GOT3 (cell line): ENCODE data around the gene ELL2.
A peak's percentile ranks its signal among the peaks of the same experiment; 100 is the strongest.

ENCODE experiments used
- DNase-seq: peaks from one replicate; lab custom pipeline; 2025; ENCODE audit warnings: mixed read lengths; lab: John Stamatoyannopoulos, UW

Gene ELL2

DNA sequence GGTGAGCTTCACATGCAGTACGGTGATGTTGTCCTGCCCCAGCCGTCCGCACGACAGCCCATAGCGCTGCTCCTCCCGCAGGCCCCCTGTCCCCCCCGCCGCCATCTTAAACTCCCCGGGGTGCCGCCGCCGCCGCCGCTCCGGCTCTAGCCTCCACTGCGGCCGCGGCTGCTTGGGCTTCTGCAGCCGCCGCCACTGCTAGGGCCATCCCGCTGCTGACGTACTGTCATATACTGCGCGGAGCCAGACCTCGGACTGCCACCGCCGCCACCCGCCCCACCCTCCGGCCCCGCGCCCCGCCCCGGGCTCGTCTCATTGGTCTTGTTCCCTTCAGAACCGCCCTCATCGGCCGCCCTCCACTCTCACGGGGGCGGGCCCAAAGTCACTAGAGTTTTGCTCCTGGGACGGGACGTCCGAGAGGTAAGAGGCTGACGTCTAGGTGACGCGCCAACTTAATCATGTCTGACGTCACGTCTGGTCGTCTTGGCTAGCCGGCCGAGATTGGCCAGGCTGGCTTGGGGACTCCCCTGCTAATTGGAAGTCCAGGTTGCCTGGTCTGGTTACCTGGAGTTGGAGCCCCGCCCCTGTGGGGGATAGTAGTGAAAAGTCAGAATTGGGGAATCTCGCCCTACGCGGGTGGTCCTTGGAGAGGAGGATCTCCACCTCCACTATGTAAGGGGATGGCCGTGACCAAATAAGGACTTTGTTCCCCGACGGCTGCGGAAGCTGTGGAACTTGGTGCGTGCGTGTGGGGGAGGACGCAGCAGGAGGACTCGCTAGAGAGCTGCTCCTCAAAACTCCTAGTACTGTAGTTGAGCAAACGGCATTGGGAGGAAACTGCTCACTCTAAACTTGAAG, at the start of gene ELL2:
ELL2 (minus strand) TSS at position 235 of the 858 bp plus-strand sequence; CDS start at position 105, 130 bp downstream.
- DNase-seq = peak; percentile 82

GRCh38 chr5:96008987-96009647, 47.5 kb upstream of the ELL2 start:
- DNase-seq = no peak

DNA sequence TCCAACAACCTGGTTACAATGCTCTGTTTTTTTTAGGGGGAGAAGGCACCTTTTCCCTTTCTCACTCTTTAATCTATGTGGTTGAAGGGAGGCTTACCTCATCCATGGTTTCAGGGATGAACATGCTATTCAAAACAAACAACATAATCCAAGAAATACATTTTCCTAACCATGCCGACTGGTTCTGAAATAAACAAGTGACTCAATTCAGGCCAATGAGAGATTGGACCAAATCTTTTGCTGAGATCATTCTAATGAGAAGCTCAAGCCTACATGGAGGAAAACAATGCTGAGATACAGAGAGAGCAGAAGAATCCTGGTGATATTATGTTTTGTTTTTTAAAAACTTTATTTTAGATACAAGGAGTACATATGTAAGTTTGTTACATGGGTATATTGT, 46.8 kb upstream of the ELL2 start:
- no peak for DNase-seq

GRCh38 chr5:96007051-96007450, 45.4 kb upstream of the ELL2 start:
- DNase-seq = no peak

- DNase-seq = no peak
Observed at GRCh38 chr5:96006291-96006690, 44.6 kb upstream of the ELL2 start.

DNA sequence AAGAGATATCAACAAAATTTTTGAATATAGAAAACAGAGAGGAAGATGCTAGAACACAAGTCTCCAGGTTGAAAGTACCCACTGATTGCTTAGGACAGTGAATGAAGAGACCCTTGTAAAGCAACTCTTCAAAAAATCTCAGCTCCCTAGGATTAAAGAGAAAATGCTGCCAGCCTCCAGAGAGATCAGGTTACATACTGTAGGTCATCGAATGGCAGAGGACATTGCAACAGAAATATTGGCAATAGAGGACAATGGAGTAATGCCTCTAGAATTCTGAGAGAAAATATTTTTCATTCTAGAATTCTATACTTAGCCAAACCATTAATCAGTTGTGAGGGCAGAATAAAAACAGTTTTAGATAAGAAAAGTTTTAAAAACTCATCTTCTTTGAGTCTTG, 43.1 kb upstream of the ELL2 start:
- DNase-seq = no peak

DNA sequence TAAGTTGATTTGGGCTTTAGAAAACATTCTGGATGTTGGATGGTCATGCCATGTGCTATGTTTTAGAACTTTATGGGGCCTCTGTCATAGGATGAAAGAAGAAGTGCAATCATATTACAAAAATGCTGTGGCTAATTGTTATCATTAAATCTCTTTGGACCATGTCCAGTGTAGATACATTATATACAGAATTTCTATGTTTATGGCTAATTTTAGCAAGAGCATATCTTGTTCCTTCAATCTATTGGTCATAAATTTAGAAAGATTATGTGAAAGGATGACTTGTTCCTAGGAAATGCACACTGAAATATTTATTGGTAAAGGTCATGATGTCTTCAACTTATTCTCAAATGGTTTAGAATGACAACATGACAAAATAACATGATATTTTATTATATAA, 42.4 kb upstream of the ELL2 start:
- no peak for DNase-seq

DNA sequence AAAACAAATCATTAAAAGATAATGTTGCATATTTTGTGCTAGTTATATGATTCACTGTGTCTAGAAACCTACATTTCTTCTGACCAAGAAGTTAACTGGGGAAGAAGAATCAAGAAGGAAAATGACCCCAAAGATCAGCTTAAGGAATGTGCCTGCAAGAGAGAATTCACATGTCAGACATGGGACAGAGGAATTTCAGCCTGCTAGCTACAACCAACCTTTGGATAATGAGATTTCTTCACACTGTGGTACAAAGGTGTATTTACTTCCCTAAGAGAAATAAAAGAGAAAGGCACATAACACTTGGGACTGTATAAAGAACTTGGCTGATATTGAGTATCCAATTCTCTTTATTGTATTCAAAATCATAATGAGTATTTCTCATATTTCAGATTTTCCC, 39.6 kb upstream of the ELL2 start:
- no peak for DNase-seq

DNA sequence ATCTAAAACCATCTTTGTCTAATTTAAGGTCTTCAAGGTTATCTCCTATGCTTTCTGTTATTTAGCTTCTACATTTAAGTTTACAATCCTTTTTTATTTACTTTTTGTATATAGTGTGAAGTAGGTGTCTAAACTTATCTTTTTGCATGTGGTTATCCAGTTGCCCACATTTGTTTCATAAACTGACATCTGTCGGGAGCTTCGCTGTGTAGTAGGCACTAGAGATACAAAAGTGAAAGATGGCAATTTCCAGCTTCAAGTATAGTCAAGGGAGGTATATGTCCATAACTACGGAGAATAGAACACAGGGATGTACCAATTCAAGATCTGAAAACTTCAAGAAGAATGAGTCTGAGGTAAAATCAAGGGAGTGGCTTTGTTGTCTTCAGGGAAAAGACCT, 38.7 kb upstream of the ELL2 start:
- no peak for DNase-seq

DNA sequence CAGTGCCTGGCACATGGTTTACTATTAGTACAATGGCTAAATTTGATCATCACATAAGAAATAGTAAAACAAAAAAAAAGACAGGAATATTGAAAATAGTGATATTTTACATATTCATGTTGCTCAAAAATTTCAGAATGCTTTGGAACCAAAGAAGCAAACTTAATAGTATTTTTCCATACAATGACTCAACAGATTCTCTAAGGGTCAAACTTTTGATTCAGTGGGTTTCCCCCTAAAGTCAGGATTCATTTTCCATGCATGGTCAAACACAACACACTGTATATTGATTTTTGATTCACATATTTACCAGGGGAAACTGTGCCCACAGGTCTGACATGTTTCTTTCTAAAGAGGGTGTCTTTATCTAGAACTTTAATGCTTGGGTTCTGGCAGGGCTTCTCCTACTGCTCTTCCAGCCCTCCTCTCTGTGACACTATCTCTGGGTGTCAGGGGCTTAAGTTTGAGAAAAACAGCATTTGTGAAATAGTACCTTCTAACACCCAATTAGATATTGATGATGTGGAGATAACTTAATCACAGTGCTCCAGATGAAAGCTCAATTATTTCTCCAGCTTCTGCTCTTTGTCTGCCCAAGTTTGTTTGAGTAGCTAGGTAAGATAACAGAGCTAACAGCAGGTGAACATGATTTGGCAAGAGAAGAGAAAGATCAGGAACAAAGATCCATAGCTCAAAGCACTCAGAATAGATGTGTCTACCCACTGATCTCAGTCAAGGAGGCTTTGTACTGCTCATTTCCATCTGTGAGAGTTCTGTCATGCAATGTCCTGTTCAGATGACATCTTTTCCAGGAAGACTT, 35.5 kb upstream of the ELL2 start:
- DNase-seq = no peak

DNA sequence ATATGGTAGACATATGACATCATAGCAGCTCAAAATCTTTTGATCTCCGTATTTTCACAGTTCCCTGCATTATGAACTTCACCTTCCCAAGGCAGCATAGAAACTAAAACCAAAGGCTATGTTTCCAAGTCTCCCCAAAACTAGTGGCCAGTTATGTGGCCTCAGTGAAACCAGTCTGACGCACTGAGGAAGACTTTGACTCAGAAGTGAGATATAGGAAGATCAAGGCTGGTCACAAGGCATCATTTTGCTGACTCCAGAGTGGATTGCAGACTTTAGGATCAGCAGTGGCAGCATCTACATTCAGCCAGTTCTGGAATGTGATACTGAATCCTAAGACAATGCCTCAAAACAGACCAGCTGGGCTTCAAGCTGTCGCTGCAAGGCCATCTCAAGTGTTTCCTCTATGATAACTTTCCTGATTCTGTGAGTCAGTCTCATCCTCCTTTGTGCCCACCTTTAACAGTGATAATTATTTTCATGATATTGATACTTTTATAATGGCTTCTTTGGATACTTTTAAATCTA, 34.4 kb upstream of the ELL2 start:
- DNase-seq = no peak

GRCh38 chr5:95993776-95994175, 32.1 kb upstream of the ELL2 start:
- no peak for DNase-seq

- no peak for DNase-seq
Observed at GRCh38 chr5:95993266-95993665, 31.6 kb upstream of the ELL2 start.

- no peak for DNase-seq
Observed at GRCh38 chr5:95989283-95990048, 27.8 kb upstream of the ELL2 start.

DNA sequence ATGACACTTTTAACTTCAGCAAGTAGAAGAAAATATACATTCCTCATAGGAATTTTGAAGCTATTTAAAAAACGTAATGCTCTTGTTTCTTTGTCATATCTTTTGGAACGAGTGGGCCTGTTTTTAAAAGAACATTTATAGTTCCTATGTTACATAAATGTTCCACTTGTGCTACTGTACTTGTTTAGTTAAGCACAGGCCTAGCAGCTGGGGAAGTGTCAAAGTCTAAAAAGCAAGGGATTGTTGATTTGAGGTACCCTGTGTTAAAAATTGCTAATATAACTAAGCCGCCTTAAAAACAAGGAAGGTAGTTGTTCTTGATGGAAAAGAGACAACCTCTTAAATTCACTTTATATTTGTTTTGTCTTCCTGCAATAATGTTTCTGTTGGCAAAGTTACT, 27.2 kb upstream of the ELL2 start:
- no peak for DNase-seq

DNA sequence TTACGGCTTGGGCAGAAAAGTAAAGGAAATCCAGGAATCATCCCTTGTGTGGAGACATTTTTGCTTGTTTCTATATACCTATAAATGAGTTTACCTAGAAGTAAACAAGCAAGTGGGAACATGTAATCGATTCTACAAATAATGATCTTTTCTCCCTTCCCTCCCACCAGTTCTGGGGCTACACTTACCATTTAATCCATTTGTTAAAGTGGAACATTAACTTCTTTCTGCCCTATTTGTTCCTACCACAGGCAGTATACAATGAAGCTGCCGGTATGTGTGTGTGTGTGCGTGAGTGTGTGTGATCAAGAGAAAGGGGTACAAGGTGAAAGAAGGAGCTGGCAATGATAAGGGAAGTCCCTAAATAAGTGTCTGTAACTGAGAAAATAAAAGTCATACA, 26.4 kb upstream of the ELL2 start:
- DNase-seq = no peak

GRCh38 chr5:95986937-95987520, 25.4 kb upstream of the ELL2 start:
- DNase-seq = no peak

GRCh38 chr5:95986001-95986400, 24.4 kb upstream of the ELL2 start:
- DNase-seq = no peak

DNA sequence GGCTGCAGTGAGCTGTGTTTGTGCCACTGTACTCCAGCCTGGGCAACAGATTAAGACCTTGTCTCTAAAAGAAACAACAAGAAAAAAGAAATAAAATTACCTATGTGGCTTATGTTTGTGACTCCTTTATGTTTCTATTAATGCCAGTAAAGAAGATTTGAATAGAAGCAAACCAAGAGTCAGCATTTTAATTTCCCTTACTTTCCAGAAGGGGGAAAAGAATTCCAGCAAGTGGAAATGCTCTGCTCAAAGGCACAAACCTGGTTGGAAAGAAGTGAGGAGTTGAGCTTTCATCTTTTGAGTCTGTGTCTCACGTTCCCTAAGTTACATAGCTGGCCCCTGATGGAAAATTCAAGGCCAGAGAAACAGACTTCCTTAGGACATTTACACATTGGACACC, 23.6 kb upstream of the ELL2 start:
- DNase-seq = no peak

- no peak for DNase-seq
Observed at GRCh38 chr5:95984287-95984938, 22.8 kb upstream of the ELL2 start.

- no peak for DNase-seq
Observed at GRCh38 chr5:95983509-95983908, 21.9 kb upstream of the ELL2 start.
